Retina (tissue), 1 donor: ENCODE results near the gene ZNF213.
A peak's percentile ranks its signal among the peaks of the same experiment; 100 is the strongest.
"Not testable (repeated sequence)": the region's sequence is repeated elsewhere in the genome, so short reads cannot be mapped to it uniquely, and the experiment has no call there.

ENCODE experiments used
- DNase-seq: peaks from one replicate; pipeline ENCODE4 v3.0.0-alpha.2; 2016

Gene ZNF213

GRCh38 chr16:3171855-3172593 is 37.2 kb downstream of the ZNF213 start:
- no peak for DNase-seq

GRCh38 chr16:3173892-3174617 is 39.2 kb downstream of the ZNF213 start:
- peak; percentile 40 for DNase-seq

GRCh38 chr16:3174618-3175148 is 39.9 kb downstream of the ZNF213 start:
- no peak for DNase-seq

- no peak for DNase-seq
Measured at GRCh38 chr16:3175157-3176093, 40.6 kb downstream of the ZNF213 start.

GRCh38 chr16:3179651-3180050 is 44.8 kb downstream of the ZNF213 start:
- DNase-seq: no peak

GRCh38 chr16:3180445-3180878 is 45.6 kb downstream of the ZNF213 start:
- DNase-seq: no peak

GRCh38 chr16:3182293-3182607 is 47.4 kb downstream of the ZNF213 start:
- DNase-seq: not testable (repeated sequence)

- DNase-seq: peak; percentile 80
Measured at GRCh38 chr16:3182608-3183444, 48.0 kb downstream of the ZNF213 start.

GRCh38 chr16:3183445-3184139 is 48.8 kb downstream of the ZNF213 start:
- peak; percentile 46 for DNase-seq

- DNase-seq: no peak
Measured at GRCh38 chr16:3186946-3187690, 52.3 kb downstream of the ZNF213 start.

- DNase-seq: peak; percentile 75
Measured at GRCh38 chr16:3187798-3188674, 53.2 kb downstream of the ZNF213 start, which contains the start of gene OR1F1. Gene OR1F1, plus strand, starts transcription at chr16:3188204.

GRCh38 chr16:3188675-3188924 is 53.8 kb downstream of the ZNF213 start:
- DNase-seq: peak; percentile 71

- peak; percentile 74 for DNase-seq
Measured at GRCh38 chr16:3188925-3189825, 54.3 kb downstream of the ZNF213 start.

- DNase-seq: no peak
Measured at GRCh38 chr16:3189869-3190268, 55.0 kb downstream of the ZNF213 start.

- peak; percentile 59 for DNase-seq
Measured at GRCh38 chr16:3190949-3191353, 56.1 kb downstream of the ZNF213 start.
